Measurements from ENCODE around the gene MYO7A. TPM values are rescaled to one million over a fixed set of nuclear protein-coding genes. Genes with fewer than 3 reads are reported as not detected.

The MYO7A gene
- total RNA-seq, 1 experiment from 2014 or later = 0.75 TPM

DNA sequence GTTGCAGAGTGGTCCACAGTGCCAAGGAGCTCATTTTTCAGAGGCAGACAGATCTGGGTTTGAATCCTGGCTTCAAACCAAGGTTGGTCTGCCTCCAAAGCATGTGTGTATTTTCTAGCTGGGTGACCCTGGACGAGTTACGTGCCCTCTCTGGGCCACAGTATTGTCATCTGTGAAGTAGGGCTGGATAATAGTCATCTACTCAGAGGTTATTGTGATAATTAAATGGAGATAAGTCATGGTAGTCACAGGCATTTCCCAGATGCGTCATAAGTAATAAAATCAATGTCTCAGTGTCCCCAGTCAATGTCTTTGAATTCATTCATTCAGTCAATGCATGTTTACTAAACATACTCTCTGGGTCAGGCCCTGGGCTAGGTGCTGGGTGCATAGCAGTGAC lies 16.8 kb upstream of the MYO7A start:
- DNase-seq (ENCODE audit: low read depth) = no peak

DNA sequence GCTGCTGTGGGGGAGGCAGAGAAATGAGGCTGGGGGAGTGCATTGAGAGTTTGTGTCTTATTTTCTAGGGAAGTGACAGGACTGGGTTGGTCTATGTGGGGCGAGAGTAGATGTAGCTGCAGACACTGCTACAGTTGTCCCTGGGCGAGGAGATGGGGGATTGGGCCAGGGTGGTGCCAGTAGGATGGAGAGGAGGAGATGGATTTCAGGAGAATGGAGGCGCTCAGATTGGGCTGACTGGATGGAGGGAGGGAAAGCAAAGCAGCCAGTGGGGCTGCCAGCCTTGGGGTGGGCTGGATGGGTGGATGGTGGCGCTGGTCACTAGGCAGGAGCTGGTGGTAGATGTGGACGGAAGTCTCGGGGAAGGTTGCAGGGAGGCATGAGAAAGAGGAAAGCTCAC lies 16.1 kb upstream of the MYO7A start:
- no peak for DNase-seq (ENCODE audit: low read depth)

DNA sequence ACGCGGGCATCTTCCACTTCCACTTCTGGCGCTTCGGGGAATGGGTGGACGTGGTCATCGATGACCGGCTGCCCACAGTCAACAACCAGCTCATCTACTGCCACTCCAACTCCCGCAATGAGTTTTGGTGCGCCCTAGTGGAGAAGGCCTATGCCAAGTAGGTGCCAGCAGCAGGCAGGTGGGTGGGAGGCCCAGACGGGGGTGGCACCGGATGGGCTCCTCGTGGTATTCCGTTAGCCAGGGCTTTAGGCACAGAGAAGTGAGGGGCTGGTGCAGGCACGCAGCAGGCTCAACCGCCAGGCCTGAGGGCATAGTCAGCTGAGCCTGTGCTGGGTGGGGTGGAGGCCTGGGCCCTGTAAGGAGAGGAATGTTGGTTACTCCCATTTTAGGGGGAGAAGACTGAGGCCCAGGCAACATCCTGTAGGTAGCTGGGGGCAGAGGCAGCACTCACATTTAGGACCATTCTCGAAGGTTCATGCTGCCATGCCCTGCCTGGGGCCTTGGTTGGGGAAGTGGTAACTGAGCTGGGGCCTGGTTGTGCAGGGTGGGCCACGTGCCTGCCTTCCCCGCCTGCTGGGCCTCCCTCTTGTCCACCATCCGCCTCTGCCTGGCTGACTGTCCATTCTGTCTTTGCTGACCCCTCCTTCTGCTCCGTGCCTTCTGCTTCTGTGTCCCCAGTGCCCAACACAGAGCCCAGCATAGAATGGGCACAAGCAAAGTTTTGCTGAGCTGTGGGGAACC lies 15.2 kb upstream of the MYO7A start:
- no peak for DNase-seq (ENCODE audit: low read depth)

DNA sequence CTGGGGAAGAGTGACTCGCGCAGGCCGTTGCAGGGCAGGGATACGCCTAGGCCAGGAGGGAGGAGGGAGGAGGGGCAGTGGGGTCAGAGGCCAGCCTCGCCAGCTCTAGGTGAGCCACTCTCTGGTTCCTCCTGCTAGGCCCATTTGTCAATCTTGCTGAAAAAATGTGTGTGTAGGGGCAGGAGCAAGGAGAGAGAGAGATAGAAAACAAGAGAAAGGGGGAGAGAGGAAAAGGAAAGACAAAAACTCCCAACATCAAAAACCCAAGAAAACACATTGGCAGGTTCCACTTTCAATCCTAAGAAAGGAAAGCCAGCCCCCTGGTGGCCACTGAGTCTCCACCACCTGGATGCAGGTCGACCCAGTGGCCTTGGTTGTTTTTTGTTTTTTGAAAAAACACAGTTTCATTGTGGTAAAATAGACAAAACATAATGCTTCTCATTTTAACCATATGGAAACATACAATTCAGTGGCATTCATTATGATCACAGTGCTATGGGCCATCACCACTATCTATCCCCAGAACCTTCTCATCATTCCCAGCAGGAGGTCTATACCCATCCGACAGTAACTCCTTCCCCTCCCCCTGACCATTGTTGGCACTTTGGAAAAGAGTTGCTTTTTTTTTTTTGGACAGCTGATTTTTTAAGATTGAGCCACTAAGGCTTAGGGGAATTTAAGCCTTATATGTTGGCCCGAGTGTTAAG lies 14.5 kb upstream of the MYO7A start:
- DNase-seq (ENCODE audit: low read depth) = peak; percentile 31

DNA sequence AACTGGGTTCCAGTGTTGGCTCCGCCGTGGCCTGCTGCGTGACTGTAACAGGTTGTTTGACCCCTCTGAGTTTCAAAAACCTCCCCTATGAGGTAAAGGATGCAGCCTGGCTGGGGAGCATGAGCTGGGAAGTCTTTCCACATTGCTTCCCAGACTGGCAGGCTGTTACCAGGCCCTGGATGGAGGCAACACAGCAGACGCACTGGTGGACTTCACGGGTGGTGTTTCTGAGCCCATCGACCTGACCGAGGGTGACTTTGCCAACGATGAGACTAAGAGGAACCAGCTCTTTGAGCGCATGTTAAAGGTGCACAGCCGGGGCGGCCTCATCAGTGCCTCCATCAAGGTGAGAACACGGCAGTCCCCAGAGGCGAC lies 14.0 kb upstream of the MYO7A start:
- no peak for DNase-seq (ENCODE audit: low read depth)

DNA sequence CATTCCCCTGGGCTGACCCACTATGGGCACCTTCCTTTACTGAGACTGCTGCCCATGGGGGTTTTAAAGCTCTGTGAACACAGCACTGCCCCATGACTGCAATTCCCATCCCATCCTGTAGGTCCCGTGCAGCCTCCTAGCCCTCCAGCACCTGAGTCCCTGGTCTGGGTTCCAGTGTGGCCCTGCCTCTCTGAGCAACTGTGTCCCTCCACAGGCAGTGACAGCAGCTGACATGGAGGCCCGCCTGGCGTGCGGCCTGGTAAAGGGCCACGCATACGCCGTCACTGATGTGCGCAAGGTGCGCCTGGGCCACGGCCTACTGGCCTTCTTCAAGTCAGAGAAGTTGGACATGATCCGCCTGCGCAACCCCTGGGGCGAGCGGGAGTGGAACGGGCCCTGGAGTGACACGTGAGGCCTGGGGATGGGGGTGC lies 12.8 kb upstream of the MYO7A start:
- no peak for DNase-seq (ENCODE audit: low read depth)

DNA sequence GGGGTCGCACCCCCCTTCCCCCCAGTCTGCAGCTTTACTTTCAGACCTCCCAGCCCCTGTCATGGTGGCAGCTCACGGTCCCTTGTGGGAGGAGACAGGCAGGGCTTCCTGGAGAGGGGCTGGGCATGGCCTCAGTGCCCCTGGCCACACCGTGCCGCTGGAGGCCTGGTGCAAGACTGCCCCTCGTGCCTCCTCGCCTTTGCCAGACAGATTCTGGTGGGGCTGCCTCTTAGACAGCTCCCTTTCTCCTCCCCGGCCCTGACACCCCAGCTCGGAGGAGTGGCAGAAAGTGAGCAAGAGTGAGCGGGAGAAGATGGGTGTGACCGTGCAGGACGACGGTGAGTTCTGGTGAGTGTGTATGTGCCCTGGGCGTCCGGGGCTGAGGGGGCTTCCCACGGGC lies 12.1 kb upstream of the MYO7A start:
- DNase-seq (ENCODE audit: low read depth) = no peak

DNA sequence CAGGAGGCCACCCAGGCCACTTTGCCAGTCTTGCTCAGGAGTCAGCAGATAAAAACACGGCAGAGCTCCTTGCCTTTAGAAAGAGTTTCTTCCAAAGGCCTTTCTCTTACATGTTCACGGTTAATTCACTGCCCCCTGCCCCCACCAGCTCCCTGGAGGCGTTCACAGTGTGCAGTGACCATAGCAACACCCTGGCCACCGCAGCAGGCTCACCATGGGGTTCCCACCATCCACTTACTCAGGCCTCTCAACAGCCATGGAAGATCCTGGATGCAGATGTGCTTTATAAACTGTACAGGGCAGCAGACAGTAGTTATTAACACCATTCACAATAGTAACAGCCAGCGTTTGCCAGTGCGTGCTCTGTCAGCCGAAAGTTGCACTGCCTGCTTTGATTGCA lies 10.6 kb upstream of the MYO7A start:
- no peak for DNase-seq (ENCODE audit: low read depth)

DNA sequence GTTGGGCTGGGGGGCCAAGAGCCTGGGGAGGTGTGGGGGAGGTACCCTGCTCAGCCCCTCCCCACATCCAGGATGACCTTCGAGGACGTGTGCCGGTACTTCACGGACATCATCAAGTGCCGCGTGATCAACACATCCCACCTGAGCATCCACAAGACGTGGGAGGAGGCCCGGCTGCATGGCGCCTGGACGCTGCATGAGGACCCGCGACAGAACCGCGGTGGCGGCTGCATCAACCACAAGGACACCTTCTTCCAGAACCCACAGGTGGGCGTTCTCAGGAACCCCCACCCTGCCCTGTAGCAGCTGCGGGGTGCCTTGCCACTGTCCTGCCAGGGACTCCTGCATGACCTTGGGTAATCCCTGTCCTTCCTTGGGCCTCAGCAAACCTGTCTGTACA lies 10.0 kb upstream of the MYO7A start:
- DNase-seq (ENCODE audit: low read depth) = no peak

DNA sequence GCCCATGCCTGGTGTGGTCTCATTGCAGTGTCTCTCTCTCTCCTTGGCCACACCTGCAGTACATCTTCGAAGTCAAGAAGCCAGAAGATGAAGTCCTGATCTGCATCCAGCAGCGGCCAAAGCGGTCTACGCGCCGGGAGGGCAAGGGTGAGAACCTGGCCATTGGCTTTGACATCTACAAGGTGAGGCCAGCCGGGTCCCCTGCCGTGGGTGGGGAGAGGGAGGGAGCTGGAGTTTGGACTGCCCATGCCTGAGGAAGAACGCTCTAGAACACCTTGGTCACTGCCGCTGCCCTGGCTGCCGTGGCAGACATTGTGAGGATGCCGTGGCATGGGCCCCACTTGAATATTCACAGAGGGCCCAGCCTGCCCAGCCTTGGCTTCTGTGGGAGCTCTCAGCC lies 9.1 kb upstream of the MYO7A start:
- no peak for DNase-seq (ENCODE audit: low read depth)

DNA sequence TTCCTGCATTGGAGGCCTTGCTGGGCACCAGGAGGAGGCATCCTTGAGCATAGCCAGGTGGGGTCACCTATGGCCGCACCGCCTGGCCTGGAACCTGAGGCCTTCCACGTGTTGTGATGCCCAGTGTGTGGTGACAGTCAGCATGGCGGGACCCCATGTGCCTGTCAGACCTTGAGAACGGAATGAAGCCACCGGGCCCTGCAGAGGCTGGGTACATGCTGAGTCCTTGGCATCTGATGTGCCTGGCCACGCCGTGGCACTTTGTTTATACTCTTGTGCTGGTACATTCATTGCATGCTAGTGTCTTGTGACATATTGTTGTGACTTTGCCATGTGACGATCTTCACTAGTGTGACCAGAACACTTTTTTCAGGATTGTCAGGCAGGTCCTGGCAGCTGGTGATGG lies 8.5 kb upstream of the MYO7A start:
- no peak for DNase-seq (ENCODE audit: low read depth)

DNA sequence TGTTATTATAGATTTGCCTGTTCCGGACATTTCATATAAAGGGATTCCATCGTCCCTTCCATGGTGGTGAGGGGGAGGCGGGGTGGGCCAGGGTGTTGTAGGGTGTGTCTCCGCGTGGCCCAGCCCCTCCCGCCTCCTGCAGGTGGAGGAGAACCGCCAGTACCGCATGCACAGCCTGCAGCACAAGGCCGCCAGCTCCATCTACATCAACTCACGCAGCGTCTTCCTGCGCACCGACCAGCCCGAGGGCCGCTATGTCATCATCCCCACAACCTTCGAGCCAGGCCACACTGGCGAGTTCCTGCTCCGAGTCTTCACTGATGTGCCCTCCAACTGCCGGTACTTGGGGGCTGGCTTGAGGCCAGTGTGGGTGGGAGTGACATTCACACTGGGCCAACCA lies 7.5 kb upstream of the MYO7A start:
- no peak for DNase-seq (ENCODE audit: low read depth)

DNA sequence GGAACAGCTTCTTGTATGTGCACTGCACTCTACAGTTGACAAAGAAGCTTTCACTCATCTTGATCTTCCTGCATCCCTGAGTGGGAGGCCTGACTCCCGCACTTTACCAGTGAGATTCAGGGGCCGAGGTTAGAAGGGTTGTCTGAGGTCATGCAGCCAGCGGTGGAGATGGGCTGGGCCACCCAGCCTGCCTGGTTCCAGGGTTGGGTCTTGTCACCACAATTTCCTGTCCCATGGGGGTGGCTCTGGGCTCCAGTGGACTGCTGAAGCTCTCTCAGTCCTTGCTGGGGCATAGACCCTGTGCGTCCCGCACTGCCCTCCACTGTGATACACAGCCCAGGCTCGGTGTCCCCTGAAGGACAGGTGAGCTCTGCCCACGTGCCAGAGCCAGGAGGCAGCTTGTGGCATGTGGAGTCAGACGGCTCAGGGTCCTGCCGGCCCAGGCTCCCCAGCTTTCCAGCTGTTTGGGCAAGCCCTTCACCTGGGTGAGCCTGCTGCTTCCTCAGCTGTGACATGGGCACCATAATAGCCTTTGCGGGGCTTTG lies 6.9 kb upstream of the MYO7A start:
- no peak for DNase-seq (ENCODE audit: low read depth)

DNA sequence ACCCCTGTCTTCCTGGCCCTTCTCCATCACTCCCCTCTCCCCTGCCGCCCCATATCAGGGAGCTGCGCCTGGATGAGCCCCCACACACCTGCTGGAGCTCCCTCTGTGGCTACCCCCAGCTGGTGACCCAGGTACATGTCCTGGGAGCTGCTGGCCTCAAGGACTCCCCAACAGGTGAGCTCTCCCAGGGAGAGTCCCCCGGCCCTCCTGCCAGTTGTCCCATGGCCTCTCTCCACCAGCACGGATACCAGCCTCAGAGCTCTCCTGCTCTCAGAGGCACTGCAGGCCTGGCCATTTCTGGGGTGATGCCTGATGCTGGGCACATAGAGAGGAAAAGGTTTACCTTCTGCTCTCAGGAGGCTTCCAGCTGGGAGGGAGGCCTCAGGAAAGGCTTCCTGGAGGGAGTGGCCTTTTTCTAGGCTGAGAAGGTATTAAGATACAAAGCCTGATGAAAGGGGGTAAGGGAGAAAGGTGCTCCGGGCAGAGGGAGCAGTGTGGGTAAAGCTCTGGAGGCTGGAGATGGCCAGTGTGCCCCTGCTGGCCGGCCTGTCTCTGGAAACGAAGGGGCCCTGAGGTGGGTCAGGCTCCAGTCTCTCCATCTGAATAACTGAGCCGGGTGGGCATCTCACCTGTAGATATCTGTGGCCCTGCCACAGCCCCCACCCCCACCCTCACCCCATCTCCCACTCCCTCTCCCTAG lies 6.0 kb upstream of the MYO7A start:
- no peak for DNase-seq (ENCODE audit: low read depth)

DNA sequence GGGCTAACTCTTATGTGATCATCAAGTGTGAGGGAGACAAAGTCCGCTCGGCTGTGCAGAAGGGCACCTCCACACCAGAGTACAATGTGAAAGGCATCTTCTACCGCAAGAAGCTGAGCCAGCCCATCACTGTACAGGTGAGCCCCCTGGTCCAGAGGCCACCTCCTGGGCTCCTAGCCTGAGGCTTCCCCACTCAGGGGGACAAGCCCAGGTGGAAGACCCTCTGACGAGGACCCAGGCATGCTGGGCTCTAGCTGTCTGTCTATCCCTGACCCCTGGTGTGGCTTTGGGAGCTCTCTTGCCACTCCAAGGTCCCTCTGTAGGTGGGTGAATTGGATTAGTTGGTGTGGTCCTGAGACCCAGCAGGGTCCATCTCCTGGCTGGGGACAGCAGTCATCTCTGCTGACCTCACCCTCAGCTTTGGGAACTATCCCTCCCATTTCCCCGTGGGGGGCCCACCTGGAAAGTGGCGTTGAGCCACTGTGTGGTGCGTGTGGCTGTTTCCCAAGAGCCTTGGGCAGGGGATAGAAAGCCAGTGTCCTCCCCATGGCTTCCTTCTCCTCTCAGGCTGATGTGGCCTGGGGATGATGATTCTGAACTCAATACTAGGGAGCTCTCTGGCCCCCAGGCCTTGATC lies 5.4 kb upstream of the MYO7A start:
- DNase-seq (ENCODE audit: low read depth) = no peak

DNA sequence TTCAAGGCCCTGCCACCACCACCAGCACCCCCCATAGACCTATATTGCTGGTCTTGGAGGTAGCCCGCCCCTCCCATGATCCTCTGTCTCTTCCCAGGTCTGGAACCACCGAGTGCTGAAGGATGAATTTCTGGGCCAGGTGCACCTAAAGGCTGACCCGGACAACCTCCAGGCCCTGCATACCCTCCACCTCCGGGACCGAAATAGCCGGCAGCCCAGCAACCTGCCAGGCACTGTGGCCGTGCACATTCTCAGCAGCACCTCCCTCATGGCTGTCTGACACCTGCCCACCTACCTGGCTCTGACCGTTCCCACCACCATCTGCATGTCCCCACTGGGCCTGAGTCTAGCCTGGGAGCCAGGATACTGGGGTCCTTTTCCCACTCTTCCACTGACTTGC lies 4.5 kb upstream of the MYO7A start:
- DNase-seq (ENCODE audit: low read depth) = no peak

DNA sequence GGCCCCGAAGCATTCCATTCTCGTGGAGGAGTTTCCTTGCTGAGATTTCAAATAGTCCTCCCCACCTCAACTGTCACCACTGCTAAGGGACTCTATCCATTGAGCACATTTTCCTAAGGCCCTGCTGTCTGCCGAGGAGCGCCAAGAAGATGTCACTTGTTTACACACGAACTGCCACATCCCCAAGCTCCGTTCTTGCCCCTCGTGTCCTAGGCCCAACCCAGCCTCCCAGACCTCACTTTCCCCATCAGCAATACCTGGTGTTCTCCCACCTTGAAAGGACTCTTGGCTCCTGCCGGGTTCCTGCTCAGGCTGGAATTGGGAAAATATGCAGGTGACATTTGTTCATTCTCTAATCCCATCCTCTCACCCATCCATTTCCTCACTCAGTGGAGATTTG lies 4.0 kb upstream of the MYO7A start:
- no peak for DNase-seq (ENCODE audit: low read depth)

DNA sequence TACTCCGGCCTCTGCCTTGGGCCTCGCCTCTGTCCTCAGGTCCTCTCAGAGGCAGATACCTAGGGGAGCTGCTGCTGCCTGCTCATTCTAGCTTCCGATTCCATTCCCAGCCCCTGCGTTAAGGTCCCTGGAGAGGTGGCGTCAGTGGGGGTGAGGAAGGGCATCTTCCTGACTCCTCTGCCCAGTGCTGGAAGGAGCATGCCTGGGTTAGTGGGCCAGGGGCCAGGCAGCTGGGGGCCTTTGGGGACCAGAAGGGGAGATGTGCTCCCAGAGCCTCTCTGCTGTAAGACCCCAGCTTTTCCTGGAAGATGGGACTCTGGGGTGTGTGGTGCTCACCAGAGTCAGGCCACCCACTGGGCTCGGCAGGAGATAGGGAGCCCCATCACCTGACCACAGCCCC lies 3.6 kb upstream of the MYO7A start:
- no peak for DNase-seq (ENCODE audit: low read depth)

DNA sequence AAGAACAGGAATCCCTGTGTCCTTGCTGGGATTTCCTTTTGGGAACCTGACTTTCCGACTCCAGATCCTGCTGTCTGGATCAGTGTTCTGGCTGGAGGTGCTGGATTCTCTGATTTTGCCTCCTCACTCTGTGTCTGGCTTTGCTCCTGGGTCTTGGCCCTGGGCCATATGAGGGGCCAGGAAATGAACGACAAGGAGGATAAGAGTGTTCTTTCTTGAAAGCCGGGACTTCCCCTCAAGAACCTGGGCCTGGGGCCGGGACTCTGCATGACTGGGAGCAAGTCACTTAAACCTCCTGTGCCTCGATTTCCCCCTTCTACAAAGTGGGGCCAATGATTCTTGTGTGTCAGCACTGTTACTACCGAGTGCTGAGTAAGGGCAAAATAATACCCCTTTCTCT lies 2.9 kb upstream of the MYO7A start:
- DNase-seq (ENCODE audit: low read depth) = no peak

DNA sequence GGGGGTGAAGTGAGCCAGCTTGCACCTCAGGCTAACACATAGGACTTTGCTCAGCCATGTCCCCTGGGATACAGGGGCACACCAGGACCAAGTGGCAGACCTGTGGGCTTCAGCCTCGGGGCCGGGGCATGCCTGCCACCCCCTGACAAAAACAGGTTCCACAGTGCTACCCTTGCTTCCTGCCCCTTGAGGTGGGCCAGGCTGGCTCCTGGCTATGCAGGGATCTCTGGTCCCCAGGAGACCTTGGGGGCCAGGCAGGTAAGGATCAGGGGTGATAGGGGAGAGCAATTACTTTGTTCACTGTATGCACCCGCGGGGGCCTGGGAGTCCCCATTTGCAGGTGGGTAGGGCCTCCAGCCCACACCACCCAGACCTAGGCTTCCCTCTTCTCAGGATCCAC lies 2.4 kb upstream of the MYO7A start:
- no peak for DNase-seq (ENCODE audit: low read depth)

DNA sequence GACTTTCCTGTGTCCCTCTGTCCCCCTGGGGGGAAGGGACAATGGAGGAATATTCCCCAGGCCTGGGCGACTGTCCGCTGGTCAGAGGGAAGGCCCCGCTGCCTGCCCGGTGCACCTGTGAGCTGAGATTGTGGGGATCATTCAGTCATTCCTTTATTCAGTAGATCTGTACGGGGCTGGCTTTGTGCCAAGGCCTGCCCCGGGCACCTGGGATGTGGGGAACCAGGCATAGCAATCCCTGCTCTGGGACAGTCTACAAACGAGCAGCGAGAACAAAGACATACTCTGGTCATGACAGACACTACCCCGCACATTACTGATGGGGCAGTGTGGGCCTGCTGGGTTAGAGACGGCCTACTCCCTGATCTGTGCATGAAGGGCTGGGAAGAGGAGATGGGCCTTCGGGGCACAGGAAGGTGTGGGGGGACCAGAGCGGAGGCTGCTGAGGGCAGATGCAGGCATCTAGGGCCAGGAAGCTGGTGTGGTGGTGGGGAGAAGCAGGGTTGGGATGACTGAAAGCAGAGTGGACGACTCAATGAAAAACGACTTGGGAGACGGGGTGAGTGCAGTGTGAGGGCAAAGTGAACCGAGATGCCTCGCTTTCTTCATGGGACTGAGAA lies 1.8 kb upstream of the MYO7A start:
- no peak for DNase-seq (ENCODE audit: low read depth)

DNA sequence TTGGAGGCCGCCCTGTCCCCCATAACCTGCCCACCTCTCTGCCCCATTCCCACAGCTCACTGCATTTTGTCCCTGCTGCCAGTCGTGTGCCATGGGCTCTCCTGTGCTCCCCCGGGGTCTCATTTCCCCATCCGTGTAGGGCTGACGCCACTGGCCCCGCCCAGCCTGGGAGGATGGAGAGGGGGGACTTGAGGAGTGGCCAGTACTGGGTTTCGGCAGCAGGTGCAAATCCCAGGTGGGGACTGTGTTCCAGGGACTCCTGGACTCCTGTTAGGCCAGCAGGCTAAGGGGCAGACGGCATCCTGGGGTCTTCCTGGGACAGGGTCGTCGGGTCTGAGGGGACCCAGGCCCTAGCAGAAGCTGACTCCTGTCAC lies 1.2 kb upstream of the MYO7A start:
- no peak for DNase-seq (ENCODE audit: low read depth)

Measured in LHCN-M2 (cell line).